Peyer's patch (tissue), 4 donors: ENCODE data around the gene P2RY8.
"Not testable (repeated sequence)": the region's sequence is repeated elsewhere in the genome, so short reads cannot be mapped to it uniquely, and the experiment has no call there.

Source experiments
- CTCF ChIP-seq, 6 experiments: fragments of 450-650 bp in 4 of 6; fragments of 200-600 bp in 2 of 6; sonication (generic) in 1 of 6; IDR thresholded peaks; one replicate each; pipeline ENCODE4 v1.5.1; 2017 to 2019; ENCODE audit warnings: antibody characterized with exemption in 6 of 6, mild to moderate bottlenecking in 3 of 6, moderate library complexity in 1 of 6
- POLR2A ChIP-seq, 2 donors: fragments of 450-650 bp; IDR thresholded peaks; one replicate each; pipeline ENCODE4 v1.5.1; 2017; ENCODE audit warnings: antibody characterized with exemption in 2 of 2, mild to moderate bottlenecking in 2 of 2, moderate library complexity in 2 of 2

GRCh38 chrX:1564077-1564476, 27.1 kb upstream of the P2RY8 start:
- TF ChIP-seq CTCF, POLR2A (IDR thresholded peaks at IDR 0.05): not testable (repeated sequence)
